Endothelial cell (in vitro differentiated cells): ENCODE results near the gene COL15A1. TPM values are rescaled to one million over a fixed set of nuclear protein-coding genes. Genes with fewer than 3 reads are reported as not detected.

Experiments
- DNase-seq: peaks from one replicate; pipeline ENCODE4 v3.0.0; 2021; ENCODE audit warnings: low spot score
- H3K27ac Mint-ChIP-seq: one replicate; pipeline ENCODE4 v1.8.0; 2021; ENCODE audit warnings: mixed read lengths, inconsistent platforms; ENCODE audit not compliant: unreplicated experiment
- H3K27me3 Mint-ChIP-seq: one replicate; pipeline ENCODE4 v1.8.0; 2021; ENCODE audit warnings: mild to moderate bottlenecking, moderate library complexity, mixed read lengths, inconsistent platforms; ENCODE audit not compliant: unreplicated experiment
- H3K36me3 Mint-ChIP-seq: one replicate; pipeline ENCODE4 v1.8.0; 2021; ENCODE audit warnings: mild to moderate bottlenecking, low read depth, mixed read lengths, inconsistent platforms; ENCODE audit not compliant: unreplicated experiment
- H3K4me1 Mint-ChIP-seq: one replicate; pipeline ENCODE4 v1.8.0; 2021; ENCODE audit warnings: mild to moderate bottlenecking, mixed read lengths, inconsistent platforms; ENCODE audit not compliant: unreplicated experiment
- H3K4me3 Mint-ChIP-seq: one replicate; pipeline ENCODE4 v1.8.0; 2021; ENCODE audit warnings: mild to moderate bottlenecking, mixed read lengths, inconsistent platforms; ENCODE audit not compliant: unreplicated experiment
- H3K9me3 Mint-ChIP-seq: one replicate; pipeline ENCODE4 v1.8.0; 2021; ENCODE audit warnings: mixed read lengths, inconsistent platforms; ENCODE audit not compliant: unreplicated experiment
- CTCF ChIP-seq: fragments of 200-600 bp; sonication (generic); IDR thresholded peaks from one replicate; pipeline ENCODE4 v1.5.0; 2021; ENCODE audit warnings: antibody characterized with exemption; ENCODE audit not compliant: unreplicated experiment
- total RNA-seq: library from RNA; stranded (reverse); fragmentation: NEBNext Ultra II Directional; extraction: Animal tissue kit (Norgen Biotek cat#: 25700); gene quantifications from one replicate; pipeline ENCODE4 v1.2.1, GENCODE V29; 2021; ENCODE audit not compliant: unreplicated experiment

Gene COL15A1
- total RNA-seq, 1 donor from 2014 or later: 24.0 TPM

- DNase-seq: no peak
- Mint-ChIP-seq H3K27ac (no peak overlapping the region), H3K27me3 (peaks cover 5% of the 10 kb centered on the region), H3K4me3 (peak overlapping the region; percentile 45), H3K4me1 (peaks cover 8% of the 10 kb centered on the region), H3K9me3 (no peaks in the 10 kb centered on the region), H3K36me3 (peaks cover 34% of the 10 kb centered on the region)
- no peak for TF ChIP-seq CTCF
These were observed 49.9 kb downstream of the COL15A1 start for GRCh38 chr9:98993570-98993945.

DNA sequence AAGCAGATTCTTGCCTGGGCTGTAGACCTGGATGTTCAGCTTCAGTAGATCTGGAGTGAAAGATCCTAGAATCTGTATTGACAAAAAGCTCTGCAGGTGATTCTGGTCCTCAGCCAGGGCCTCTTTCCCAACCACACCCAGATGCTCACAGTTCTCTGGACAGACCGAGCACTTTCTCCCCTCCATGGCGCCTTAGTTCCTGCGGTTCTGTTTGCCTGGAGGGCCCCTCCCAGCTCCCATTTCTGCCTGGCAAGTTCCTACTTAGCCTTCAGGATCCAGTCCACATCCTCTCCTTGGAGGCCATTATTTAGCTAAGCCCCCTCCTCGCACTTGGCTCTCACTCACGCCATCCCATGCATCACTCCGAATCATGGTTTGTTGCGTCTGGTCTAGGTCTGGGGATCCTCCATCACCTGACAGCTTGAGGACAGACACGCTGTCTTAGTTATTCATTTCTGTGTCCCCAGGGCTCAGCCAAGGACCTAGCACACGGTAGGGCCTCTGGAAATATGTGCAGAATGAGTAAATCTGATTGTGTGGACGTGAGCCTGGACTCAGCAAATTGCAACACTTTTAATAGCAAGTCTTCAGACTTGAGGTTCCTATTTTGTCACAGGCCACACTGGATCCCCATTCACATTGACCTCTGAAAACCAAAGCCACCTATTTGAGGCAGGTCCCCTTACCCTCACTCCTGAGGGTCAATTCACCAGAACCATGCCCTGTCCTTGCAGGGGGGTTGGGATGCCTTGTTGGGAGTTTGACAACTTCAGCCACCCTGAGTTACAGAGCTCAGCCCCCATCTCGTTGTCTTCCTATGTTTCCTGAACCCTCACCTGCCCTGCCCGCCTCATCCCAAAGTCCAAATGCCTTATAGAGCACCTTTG lies 50.7 kb downstream of the COL15A1 start:
- H3K27me3 Mint-ChIP-seq: peaks cover 5% of the 10 kb centered on the region
- H3K27ac Mint-ChIP-seq: no peak overlapping the region
- no peak for DNase-seq

DNA sequence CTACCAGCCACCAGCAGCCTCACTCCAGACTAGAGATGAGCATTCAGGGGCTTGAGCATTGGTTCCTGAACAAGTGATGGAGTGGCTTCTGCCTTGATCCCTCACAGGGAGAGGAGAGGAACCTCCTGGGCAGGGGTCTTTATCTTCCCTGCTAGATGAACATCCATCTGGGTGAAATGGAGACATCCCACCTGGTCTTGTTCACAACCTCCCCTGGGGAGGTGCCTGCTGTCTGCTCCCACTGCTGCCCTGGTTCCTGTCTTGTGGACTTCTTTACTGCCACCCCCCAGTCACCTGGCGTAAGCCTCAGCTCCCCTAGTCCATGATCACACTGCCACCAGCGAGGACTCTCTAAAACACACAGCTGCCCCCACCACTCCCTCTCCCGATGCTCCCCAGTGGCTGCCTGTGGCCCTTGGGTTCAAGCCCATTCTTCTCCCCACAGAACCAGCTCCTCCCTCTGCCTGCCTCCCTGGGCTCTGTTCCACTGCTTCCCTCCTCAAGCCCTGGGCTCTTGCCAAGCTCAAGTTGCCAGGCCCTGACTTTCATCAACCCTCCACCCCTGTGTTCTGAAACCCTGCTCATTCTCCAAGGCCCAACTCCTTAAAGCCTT lies 51.5 kb downstream of the COL15A1 start:
- Mint-ChIP-seq H3K9me3 (no peaks in the 10 kb centered on the region), H3K27ac (no peak overlapping the region), H3K4me3 (no peak overlapping the region), H3K36me3 (peaks cover 19% of the 10 kb centered on the region), H3K27me3 (peaks cover 5% of the 10 kb centered on the region), H3K4me1 (peaks cover 5% of the 10 kb centered on the region)
- DNase-seq: no peak
- no peak for TF ChIP-seq CTCF

More for the DNA sequence above, 50.7 kb downstream of the COL15A1 start:
- peaks cover 7% of the 10 kb centered on the region for H3K4me1 Mint-ChIP-seq
- no peak for TF ChIP-seq CTCF
- no peaks in the 10 kb centered on the region for H3K9me3 Mint-ChIP-seq
- no peak overlapping the region for H3K4me3 Mint-ChIP-seq
- H3K36me3 Mint-ChIP-seq: peaks cover 27% of the 10 kb centered on the region

GRCh38 chr9:98995971-98996504 lies 52.3 kb downstream of the COL15A1 start:
- no peaks in the 10 kb centered on the region for H3K9me3 Mint-ChIP-seq
- H3K4me3 Mint-ChIP-seq: no peak overlapping the region
- H3K27ac Mint-ChIP-seq: no peak overlapping the region
- no peak for DNase-seq
- H3K36me3 Mint-ChIP-seq: peaks cover 11% of the 10 kb centered on the region
- no peak for TF ChIP-seq CTCF
- H3K27me3 Mint-ChIP-seq: peaks cover 5% of the 10 kb centered on the region
- peaks cover 13% of the 10 kb centered on the region for H3K4me1 Mint-ChIP-seq

- H3K27me3 Mint-ChIP-seq: peaks cover 7% of the 10 kb centered on the region
- H3K36me3 Mint-ChIP-seq: peaks cover 7% of the 10 kb centered on the region
- DNase-seq: no peak
- H3K4me1 Mint-ChIP-seq: peaks cover 24% of the 10 kb centered on the region
- TF ChIP-seq CTCF: no peak
- no peak overlapping the region for H3K27ac Mint-ChIP-seq
- H3K4me3 Mint-ChIP-seq: no peak overlapping the region
- H3K9me3 Mint-ChIP-seq: no peaks in the 10 kb centered on the region
These were observed 53.9 kb downstream of the COL15A1 start for GRCh38 chr9:98997604-98998003.
